Measurements from ENCODE around the gene APCDD1.

APCDD1 gene

GRCh38 chr18:10453261-10453805 is 1.1 kb upstream of the APCDD1 start:
- no peaks in the 10 kb centered on the region for H4K20me1 ChIP-seq (ENCODE audit: insufficient read depth, low read length)
- no peak for DNase-seq
- no peaks in the 10 kb centered on the region for H3K36me3 ChIP-seq (replicated peaks; ENCODE audit: insufficient read depth, low read length)
- no peaks in the 10 kb centered on the region for H3K27me3 ChIP-seq (replicated peaks; ENCODE audit: insufficient read depth, low read length)
- H3K79me2 ChIP-seq (ENCODE audit: low read length) = no peaks in the 10 kb centered on the region
- no peak overlapping the region for H3K9ac ChIP-seq (ENCODE audit: low read length)
- TF ChIP-seq EZH2 (optimal IDR thresholded peaks at IDR 0.05; ENCODE audit: low read depth, low read length) (no peak), EZH2phosphoT487 (IDR thresholded peaks at IDR 0.05; ENCODE audit: low read length) (no peak)
- TF ChIP-seq, protein P1, sequence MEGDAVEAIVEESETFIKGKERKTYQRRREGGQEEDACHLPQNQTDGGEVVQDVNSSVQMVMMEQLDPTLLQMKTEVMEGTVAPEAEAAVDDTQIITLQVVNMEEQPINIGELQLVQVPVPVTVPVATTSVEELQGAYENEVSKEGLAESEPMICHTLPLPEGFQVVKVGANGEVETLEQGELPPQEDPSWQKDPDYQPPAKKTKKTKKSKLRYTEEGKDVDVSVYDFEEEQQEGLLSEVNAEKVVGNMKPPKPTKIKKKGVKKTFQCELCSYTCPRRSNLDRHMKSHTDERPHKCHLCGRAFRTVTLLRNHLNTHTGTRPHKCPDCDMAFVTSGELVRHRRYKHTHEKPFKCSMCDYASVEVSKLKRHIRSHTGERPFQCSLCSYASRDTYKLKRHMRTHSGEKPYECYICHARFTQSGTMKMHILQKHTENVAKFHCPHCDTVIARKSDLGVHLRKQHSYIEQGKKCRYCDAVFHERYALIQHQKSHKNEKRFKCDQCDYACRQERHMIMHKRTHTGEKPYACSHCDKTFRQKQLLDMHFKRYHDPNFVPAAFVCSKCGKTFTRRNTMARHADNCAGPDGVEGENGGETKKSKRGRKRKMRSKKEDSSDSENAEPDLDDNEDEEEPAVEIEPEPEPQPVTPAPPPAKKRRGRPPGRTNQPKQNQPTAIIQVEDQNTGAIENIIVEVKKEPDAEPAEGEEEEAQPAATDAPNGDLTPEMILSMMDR (IDR thresholded peaks at IDR 0.05; ENCODE audit: low read length) = no peak
- H2AFZ ChIP-seq (ENCODE audit: low read length) = no peak overlapping the region
- no peaks in the 10 kb centered on the region for H3K9me2 ChIP-seq (replicated peaks; ENCODE audit: insufficient read depth, low read length)
- H3K4me1 ChIP-seq (ENCODE audit: low read length) = no peaks in the 10 kb centered on the region
- H3F3A ChIP-seq (ENCODE audit: insufficient read depth, low read length) = no peaks in the 10 kb centered on the region
- H3K9me3 ChIP-seq (replicated peaks; ENCODE audit: insufficient read depth, low read length) = no peaks in the 10 kb centered on the region
- no peak overlapping the region for H3K4me2 ChIP-seq (ENCODE audit: low read depth, low read length)
- no peak overlapping the region for H3K27ac ChIP-seq (ENCODE audit: low read length)
- no peak overlapping the region for H3K4me3 ChIP-seq (ENCODE audit: low read length)

- Histone ChIP-seq H3K27ac (ENCODE audit: low read length) (no peak overlapping the region), H3K4me3 (ENCODE audit: low read length) (peak overlapping the region; percentile 26; the same call in 1 of the 2 replicates), H3K4me1 (ENCODE audit: low read length) (no peaks in the 10 kb centered on the region), H3K36me3 (replicated peaks; ENCODE audit: insufficient read depth, low read length) (no peaks in the 10 kb centered on the region), H3K4me2 (ENCODE audit: low read depth, low read length) (peak overlapping the region; percentile 31; the same call in 1 of the 2 replicates), H3K27me3 (replicated peaks; ENCODE audit: insufficient read depth, low read length) (no peaks in the 10 kb centered on the region), H3F3A (ENCODE audit: insufficient read depth, low read length) (no peaks in the 10 kb centered on the region), H3K9me2 (replicated peaks; ENCODE audit: insufficient read depth, low read length) (no peaks in the 10 kb centered on the region), H3K9ac (ENCODE audit: low read length) (no peak overlapping the region), H3K9me3 (replicated peaks; ENCODE audit: insufficient read depth, low read length) (no peaks in the 10 kb centered on the region), H3K79me2 (ENCODE audit: low read length) (no peaks in the 10 kb centered on the region), H2AFZ (ENCODE audit: low read length) (no peak overlapping the region), H4K20me1 (ENCODE audit: insufficient read depth, low read length) (no peaks in the 10 kb centered on the region)
- TF ChIP-seq EZH2phosphoT487 (IDR thresholded peaks at IDR 0.05; ENCODE audit: low read length) = no peak
- TF ChIP-seq, protein P1 (IDR thresholded peaks at IDR 0.05; ENCODE audit: low read length) = no peak
- peak; percentile 7 for DNase-seq
Observed at GRCh38 chr18:10454681-10455557, 484 bp downstream of the APCDD1 start.

DNA sequence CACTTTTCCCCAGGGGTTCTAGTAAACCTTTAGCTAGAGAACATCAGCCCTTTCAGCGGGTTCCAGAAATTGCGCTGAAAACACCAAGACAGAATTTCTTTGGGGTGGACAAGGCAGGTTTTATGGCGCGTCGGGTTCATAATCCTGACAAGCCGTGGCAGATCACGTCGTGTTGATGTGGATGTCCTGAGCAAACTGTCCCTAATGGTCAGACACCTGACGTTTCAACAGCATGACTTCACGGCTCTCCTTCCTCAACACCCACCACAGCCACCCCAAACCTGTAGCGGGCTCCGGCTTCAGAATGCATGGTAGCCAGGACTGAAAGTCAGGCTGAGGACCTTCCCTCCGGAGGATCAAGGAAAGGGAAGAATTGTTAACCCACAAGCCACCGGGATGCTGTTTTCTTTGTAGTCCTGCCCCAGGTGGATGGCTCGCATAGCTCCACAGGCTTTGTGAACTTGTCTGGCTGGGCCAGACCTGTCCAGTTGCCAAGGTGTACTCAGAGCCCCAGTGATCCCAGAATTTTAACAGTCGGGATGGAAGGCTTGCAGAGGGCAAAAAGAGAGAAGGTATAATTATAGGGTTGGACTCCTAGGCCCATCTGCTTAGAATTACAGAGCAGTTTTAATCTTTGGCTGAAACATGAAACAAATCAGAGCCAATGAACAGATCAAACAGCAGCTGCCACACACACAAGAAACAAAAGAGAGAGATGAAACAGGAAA is 1.5 kb downstream of the APCDD1 start:
- H3K9me2 ChIP-seq (replicated peaks; ENCODE audit: insufficient read depth, low read length) = no peaks in the 10 kb centered on the region
- H3K4me2 ChIP-seq (ENCODE audit: low read depth, low read length) = no peak overlapping the region
- H4K20me1 ChIP-seq (ENCODE audit: insufficient read depth, low read length) = no peaks in the 10 kb centered on the region
- no peak overlapping the region for H3K27ac ChIP-seq (ENCODE audit: low read length)
- no peaks in the 10 kb centered on the region for H3K9me3 ChIP-seq (replicated peaks; ENCODE audit: insufficient read depth, low read length)
- no peaks in the 10 kb centered on the region for H3K79me2 ChIP-seq (ENCODE audit: low read length)
- no peaks in the 10 kb centered on the region for H3K4me1 ChIP-seq (ENCODE audit: low read length)
- DNase-seq = no peak
- H3K27me3 ChIP-seq (replicated peaks; ENCODE audit: insufficient read depth, low read length) = no peaks in the 10 kb centered on the region
- H3F3A ChIP-seq (ENCODE audit: insufficient read depth, low read length) = no peaks in the 10 kb centered on the region
- H3K36me3 ChIP-seq (replicated peaks; ENCODE audit: insufficient read depth, low read length) = no peaks in the 10 kb centered on the region
- H3K9ac ChIP-seq (ENCODE audit: low read length) = no peak overlapping the region
- H3K4me3 ChIP-seq (ENCODE audit: low read length) = no peak overlapping the region
- no peak for TF ChIP-seq EZH2phosphoT487 (IDR thresholded peaks at IDR 0.05; ENCODE audit: low read length)
- TF ChIP-seq, protein P1 (IDR thresholded peaks at IDR 0.05; ENCODE audit: low read length) = no peak
- TF ChIP-seq EZH2 (optimal IDR thresholded peaks at IDR 0.05; ENCODE audit: low read depth, low read length) = no peak
- no peak overlapping the region for H2AFZ ChIP-seq (ENCODE audit: low read length)
